Measurements from ENCODE around the gene PARD6A.

Gene PARD6A

GRCh38 chr16:67697422-67698185, 36.8 kb downstream of the PARD6A start:
- FAIRE-seq, result no peak

- no peak for FAIRE-seq
Observed at GRCh38 chr16:67699265-67699664, 38.5 kb downstream of the PARD6A start.

GRCh38 chr16:67701420-67701819, 40.7 kb downstream of the PARD6A start:
- FAIRE-seq, result no peak

GRCh38 chr16:67702130-67702529, 41.4 kb downstream of the PARD6A start:
- no peak for FAIRE-seq

GRCh38 chr16:67703626-67704025, 42.9 kb downstream of the PARD6A start:
- no peak for FAIRE-seq

GRCh38 chr16:67704110-67704509, 43.4 kb downstream of the PARD6A start:
- FAIRE-seq, result no peak

GRCh38 chr16:67707210-67707609, 46.5 kb downstream of the PARD6A start:
- FAIRE-seq, result no peak

- no peak for FAIRE-seq
Observed at GRCh38 chr16:67707790-67708189, 47.0 kb downstream of the PARD6A start.

GRCh38 chr16:67708368-67708771, 47.6 kb downstream of the PARD6A start:
- no peak for FAIRE-seq

GRCh38 chr16:67709050-67709449, 48.3 kb downstream of the PARD6A start:
- no peak for FAIRE-seq

GRCh38 chr16:67710607-67711006, 49.8 kb downstream of the PARD6A start:
- FAIRE-seq, result no peak

Measured in G401.6 (cell line).